Trophoblast cell (in vitro differentiated cells and primary cell): ENCODE results near the gene RAB40A.
A peak's percentile ranks its signal among the peaks of the same experiment; 100 is the strongest.

Source experiments
- DNase-seq, 2 donors: peaks; one replicate each; pipeline ENCODE4 v3.0.0-alpha.2; 2016
- H2AFZ ChIP-seq: 2 replicates; pipeline ENCODE4 v1.6.1; 2013; ENCODE audit warnings: low read length, moderate library complexity, mild to moderate bottlenecking; ENCODE audit not compliant: insufficient read depth, poor library complexity
- H2AK5ac ChIP-seq: 2 replicates; pipeline ENCODE4 v1.6.1; 2013; ENCODE audit warnings: mild to moderate bottlenecking, low read length
- H2BK120ac ChIP-seq: 2 replicates; pipeline ENCODE4 v1.6.1; 2013; ENCODE audit warnings: low read length, mild to moderate bottlenecking, moderate library complexity; ENCODE audit not compliant: insufficient read depth, poor library complexity
- H2BK12ac ChIP-seq: 2 replicates; pipeline ENCODE4 v1.6.1; 2013; ENCODE audit warnings: mild to moderate bottlenecking, low read length, moderate library complexity
- H2BK5ac ChIP-seq: 2 replicates; pipeline ENCODE4 v1.6.1; 2013; ENCODE audit warnings: low read length, low read depth, moderate library complexity, mild to moderate bottlenecking; ENCODE audit not compliant: poor library complexity
- H3K14ac ChIP-seq: 2 replicates; pipeline ENCODE4 v1.6.1; 2013; ENCODE audit warnings: mild to moderate bottlenecking, low read length
- H3K18ac ChIP-seq: 2 replicates; pipeline ENCODE4 v1.6.1; 2013; ENCODE audit warnings: mild to moderate bottlenecking, low read length
- H3K23ac ChIP-seq: 2 replicates; pipeline ENCODE4 v1.6.1; 2013; ENCODE audit warnings: low read length
- H3K27ac ChIP-seq: 2 replicates; pipeline ENCODE4 v1.5.1; 2013; ENCODE audit warnings: low read depth, mild to moderate bottlenecking, inconsistent platforms, low read length, moderate library complexity
- H3K27me3 ChIP-seq: 2 replicates; pipeline ENCODE4 v1.6.1; 2013; ENCODE audit warnings: inconsistent platforms, mild to moderate bottlenecking, low read length, moderate library complexity; ENCODE audit not compliant: insufficient read depth
- H3K36me3 ChIP-seq, 2 experiments: 1 replicate in 1 of 2; 2 replicates in 1 of 2; pipeline ENCODE4 v1.6.1; 2013; ENCODE audit warnings: low read length in 2 of 2, mild to moderate bottlenecking in 2 of 2, moderate library complexity in 1 of 2; ENCODE audit not compliant: insufficient read depth in 2 of 2, control insufficient read depth in 1 of 2
- H3K4ac ChIP-seq: 2 replicates; pipeline ENCODE4 v1.6.1; 2013; ENCODE audit warnings: low read depth, mild to moderate bottlenecking, low read length, moderate library complexity
- H3K4me1 ChIP-seq, 2 experiments: 1 replicate in 1 of 2; 2 replicates in 1 of 2; pipeline ENCODE4 v1.6.1; 2013; ENCODE audit warnings: low read length in 2 of 2, mild to moderate bottlenecking in 2 of 2, moderate library complexity in 1 of 2; ENCODE audit not compliant: insufficient read depth in 2 of 2, control insufficient read depth in 1 of 2
- H3K4me2 ChIP-seq: 2 replicates; pipeline ENCODE4 v1.6.1; 2013; ENCODE audit warnings: inconsistent platforms, mild to moderate bottlenecking, low read length, moderate library complexity
- H3K4me3 ChIP-seq: 2 replicates; pipeline ENCODE4 v1.5.1; 2013; ENCODE audit warnings: mild to moderate bottlenecking, low read depth, low read length, inconsistent platforms
- H3K79me1 ChIP-seq: one replicate; pipeline ENCODE4 v1.6.1; 2013; ENCODE audit warnings: low read length
- H3K79me2 ChIP-seq: 2 replicates; pipeline ENCODE4 v1.6.1; 2013; ENCODE audit warnings: low read length, mild to moderate bottlenecking; ENCODE audit not compliant: control insufficient read depth, insufficient read depth, poor library complexity
- H3K9ac ChIP-seq: 2 replicates; pipeline ENCODE4 v1.6.1; 2013; ENCODE audit warnings: mild to moderate bottlenecking, low read length
- H3K9me3 ChIP-seq: 2 replicates; pipeline ENCODE4 v1.6.1; 2013; ENCODE audit warnings: low read depth, mild to moderate bottlenecking, control low read depth, inconsistent platforms, low read length; ENCODE audit not compliant: insufficient read depth
- H4K12ac ChIP-seq: 2 replicates; pipeline ENCODE4 v1.6.1; 2013; ENCODE audit warnings: low read depth, mild to moderate bottlenecking, low read length, moderate library complexity
- H4K8ac ChIP-seq: 2 replicates; pipeline ENCODE4 v1.6.1; 2013; ENCODE audit warnings: low read depth, mild to moderate bottlenecking, low read length, moderate library complexity
- H4K91ac ChIP-seq: one replicate; pipeline ENCODE4 v1.6.1; 2013; ENCODE audit warnings: low read depth, mild to moderate bottlenecking, low read length, moderate library complexity
- WGBS: extraction: QIAGEN DNeasy Blood & Tissue Kit; methylation state at CpG from one replicate; pipeline ENCODE4 v1.1.7; 2013; ENCODE audit warnings: missing lambda C conversion rate; ENCODE audit not compliant: insufficient read length, insufficient coverage; ENCODE audit errors: extremely low coverage; 5-methylcytosine and 5-hydroxymethylcytosine counted together

RAB40A gene

DNA sequence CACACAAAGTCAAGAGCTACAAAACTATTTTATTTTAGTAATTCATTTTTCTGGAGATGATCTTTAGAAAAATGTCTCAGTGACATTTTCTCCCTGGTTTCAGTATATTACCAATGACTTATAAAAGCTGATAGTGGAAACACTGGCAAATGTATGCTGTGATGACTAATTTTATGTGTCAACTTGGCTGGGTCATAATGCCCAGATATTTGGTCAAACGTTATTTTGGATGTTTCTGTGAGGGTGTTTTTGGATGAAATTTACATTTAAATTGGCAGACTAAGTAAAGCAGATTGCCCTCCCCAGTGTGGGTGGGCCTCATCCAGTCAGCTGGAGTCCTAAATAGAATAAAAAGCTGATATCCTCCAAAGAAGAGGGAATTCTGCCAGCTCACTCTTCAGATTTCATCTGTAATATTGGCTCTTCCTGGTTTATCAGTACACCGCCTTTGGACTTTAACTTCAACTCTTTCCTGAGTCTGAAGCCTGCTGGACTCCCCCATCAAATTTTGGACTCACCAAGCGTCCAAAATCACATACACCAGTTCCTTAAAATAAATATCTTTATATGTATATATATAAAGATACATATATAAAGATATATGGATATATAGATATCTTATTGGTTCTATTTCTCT lies 31.2 kb upstream of the RAB40A start:
- Histone ChIP-seq H3K4me1 (peaks cover 0 to 2% of the 10 kb centered on the region in 2 experiments), H3K79me2 (no peaks in the 10 kb centered on the region), H3K79me1 (no peaks in the 10 kb centered on the region), H3K27ac (no peak overlapping the region), H3K18ac (no peak overlapping the region), H3K27me3 (no peaks in the 10 kb centered on the region), H3K4me2 (no peak overlapping the region), H2BK120ac (no peak overlapping the region), H3K9me3 (no peaks in the 10 kb centered on the region), H2AFZ (no peak overlapping the region), H3K36me3 (no peaks in the 10 kb centered on the region), H3K23ac (no peak overlapping the region), H4K12ac (no peak overlapping the region), H3K9ac (no peak overlapping the region), H3K4me3 (no peak overlapping the region), H2AK5ac (no peak overlapping the region), H2BK5ac (no peak overlapping the region), H3K14ac (no peak overlapping the region), H2BK12ac (no peak overlapping the region), H4K8ac (no peak overlapping the region), H3K4ac (no peak overlapping the region), H4K91ac (no peak overlapping the region)
- no CpG with 5 or more reads among the region's 3 CpGs for WGBS
- no peak for DNase-seq

DNA sequence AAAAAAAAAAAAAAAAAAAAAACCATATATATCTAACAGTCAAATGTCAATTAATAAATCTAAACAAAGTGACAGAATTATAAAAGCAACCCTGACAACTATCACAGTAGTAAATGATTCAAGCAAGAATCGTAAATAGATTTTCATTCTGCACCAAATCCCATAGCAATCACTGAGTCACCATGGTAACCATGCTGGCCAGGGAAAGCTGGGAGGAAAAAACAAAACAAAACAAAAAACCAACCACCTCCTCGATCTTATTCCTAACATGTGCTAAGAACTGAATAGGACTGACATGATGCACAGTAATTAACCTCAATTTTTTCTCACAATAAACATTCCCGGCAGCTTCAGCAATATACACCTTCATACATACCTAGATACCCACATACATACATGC lies 30.6 kb upstream of the RAB40A start:
- no peak overlapping the region for H3K18ac ChIP-seq
- H2BK12ac ChIP-seq: no peak overlapping the region
- H3K27me3 ChIP-seq: no peaks in the 10 kb centered on the region
- no peak overlapping the region for H2BK5ac ChIP-seq
- H3K4me2 ChIP-seq: no peak overlapping the region
- no peak overlapping the region for H3K4ac ChIP-seq
- H4K91ac ChIP-seq: no peak overlapping the region
- H3K79me2 ChIP-seq: no peaks in the 10 kb centered on the region
- no peak overlapping the region for H3K14ac ChIP-seq
- no peak overlapping the region for H2AK5ac ChIP-seq
- no peak overlapping the region for H2BK120ac ChIP-seq
- no peaks in the 10 kb centered on the region for H3K9me3 ChIP-seq
- peak in 1 of 2 donors; percentile 72 for DNase-seq
- no peaks in the 10 kb centered on the region for H3K36me3 ChIP-seq
- H3K79me1 ChIP-seq: no peaks in the 10 kb centered on the region
- no peak overlapping the region for H3K23ac ChIP-seq
- H3K4me3 ChIP-seq: no peak overlapping the region
- H2AFZ ChIP-seq: no peak overlapping the region
- WGBS: no CpG with 5 or more reads among the region's 3 CpGs
- H3K9ac ChIP-seq: no peak overlapping the region
- peaks cover 0 to 2% of the 10 kb centered on the region in 2 experiments for H3K4me1 ChIP-seq
- no peak overlapping the region for H4K12ac ChIP-seq
- H3K27ac ChIP-seq: no peak overlapping the region
- no peak overlapping the region for H4K8ac ChIP-seq

DNA sequence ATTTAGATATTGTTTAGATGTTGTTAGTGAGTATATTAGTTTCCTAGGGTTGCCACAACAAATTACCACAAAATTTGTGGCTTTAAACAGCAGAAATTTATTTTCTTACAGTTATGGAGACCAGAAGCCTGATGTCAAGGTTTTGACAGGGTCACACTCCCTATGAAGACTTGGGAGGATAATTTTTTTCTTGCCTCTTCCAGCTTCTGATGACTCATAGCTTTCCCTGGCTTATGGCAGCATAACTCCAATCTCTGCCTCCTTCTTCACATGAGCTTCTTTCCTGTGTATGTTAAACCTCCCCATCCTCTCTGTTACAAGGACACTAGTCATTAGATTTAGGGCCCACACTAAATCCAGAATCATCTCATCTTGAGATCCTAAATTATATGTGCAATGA lies 20.9 kb upstream of the RAB40A start:
- Histone ChIP-seq H3K4me1 (peaks cover 2 to 4% of the 10 kb centered on the region in 2 experiments), H3K79me2 (no peaks in the 10 kb centered on the region), H3K9ac (no peak overlapping the region), H2AFZ (no peak overlapping the region), H3K14ac (no peak overlapping the region), H3K4ac (no peak overlapping the region), H2BK5ac (no peak overlapping the region), H3K36me3 (no peaks in the 10 kb centered on the region), H3K27ac (no peak overlapping the region), H3K9me3 (peaks cover 1% of the 10 kb centered on the region), H3K4me2 (no peak overlapping the region), H4K91ac (no peak overlapping the region), H2BK12ac (no peak overlapping the region), H2AK5ac (no peak overlapping the region), H3K4me3 (no peak overlapping the region), H4K12ac (no peak overlapping the region), H2BK120ac (no peak overlapping the region), H3K23ac (no peak overlapping the region), H4K8ac (no peak overlapping the region), H3K79me1 (no peaks in the 10 kb centered on the region), H3K27me3 (no peaks in the 10 kb centered on the region), H3K18ac (no peak overlapping the region)
- peak in 1 of 2 donors; percentile 59 for DNase-seq

DNA sequence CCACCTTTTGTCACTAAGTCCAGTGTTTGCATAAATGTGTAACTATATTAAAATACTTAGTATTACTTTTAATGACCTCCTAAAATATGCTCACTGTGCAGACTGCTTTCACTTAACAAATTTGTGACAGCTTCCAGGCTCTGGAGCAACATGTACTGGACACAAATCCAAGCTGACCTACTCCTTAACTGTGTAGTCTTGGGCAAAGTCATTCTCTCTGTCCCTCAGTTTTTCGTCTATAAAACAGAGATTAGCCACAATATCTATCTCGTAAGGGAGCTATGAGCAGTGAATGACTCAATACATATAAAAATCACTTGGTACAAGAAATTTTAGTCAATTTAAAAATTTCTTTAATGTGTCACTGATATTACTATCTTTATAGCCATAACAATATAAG lies 20.4 kb upstream of the RAB40A start:
- H3K14ac ChIP-seq: no peak overlapping the region
- no peak overlapping the region for H3K4ac ChIP-seq
- no peak overlapping the region for H3K4me3 ChIP-seq
- no peak overlapping the region for H4K12ac ChIP-seq
- no peaks in the 10 kb centered on the region for H3K79me2 ChIP-seq
- H2BK120ac ChIP-seq: no peak overlapping the region
- H3K4me2 ChIP-seq: no peak overlapping the region
- no peak overlapping the region for H3K9ac ChIP-seq
- peaks cover 2 to 4% of the 10 kb centered on the region in 2 experiments for H3K4me1 ChIP-seq
- WGBS: no CpG with 5 or more reads among the region's 2 CpGs
- no peak overlapping the region for H3K27ac ChIP-seq
- no peak overlapping the region for H4K91ac ChIP-seq
- no peaks in the 10 kb centered on the region for H3K27me3 ChIP-seq
- no peaks in the 10 kb centered on the region for H3K36me3 ChIP-seq
- no peaks in the 10 kb centered on the region for H3K79me1 ChIP-seq
- no peak for DNase-seq
- no peak overlapping the region for H2AK5ac ChIP-seq
- H2BK5ac ChIP-seq: no peak overlapping the region
- H4K8ac ChIP-seq: no peak overlapping the region
- H2AFZ ChIP-seq: no peak overlapping the region
- peaks cover 1% of the 10 kb centered on the region for H3K9me3 ChIP-seq
- H3K18ac ChIP-seq: no peak overlapping the region
- no peak overlapping the region for H2BK12ac ChIP-seq
- H3K23ac ChIP-seq: no peak overlapping the region
